Activated CD4-positive, alpha-beta T cell treated with anti-CD3 and anti-CD28 coated beads, Interleukin-2, amount 10 ng/mL, durations not matched to agents 7 days and 5 days (primary cell): ENCODE data around the gene WWOX. TPM values are rescaled to one million over a fixed set of nuclear protein-coding genes. Genes with fewer than 3 reads are reported as not detected.

ENCODE experiments used
- CTCF ChIA-PET: fragments of 350-600 bp; sonication (Branson Sonifier 250); formaldehyde crosslinking; loops from one replicate; lab custom pipeline; 2021; ENCODE audit warnings: antibody characterized with exemption; lab: Charles Lee
- POLR2A ChIA-PET: fragments of 350-600 bp; sonication (Branson Sonifier 250); formaldehyde crosslinking; loops from one replicate; lab custom pipeline; 2021; ENCODE audit warnings: antibody characterized with exemption; lab: Charles Lee
- DNase-seq: peaks from one replicate; pipeline ENCODE4 v3.0.0-alpha.2; 2020
- H3K27ac Mint-ChIP-seq: one replicate; pipeline ENCODE4 v1.8.0; 2021; ENCODE audit warnings: mild to moderate bottlenecking, moderate library complexity, mixed read lengths
- H3K27me3 Mint-ChIP-seq: one replicate; pipeline ENCODE4 v1.8.0; 2021; ENCODE audit warnings: mixed read lengths
- H3K36me3 Mint-ChIP-seq: one replicate; pipeline ENCODE4 v1.8.0; 2021; ENCODE audit warnings: low read depth, mixed read lengths
- H3K4me1 Mint-ChIP-seq: one replicate; pipeline ENCODE4 v1.8.0; 2021; ENCODE audit warnings: mixed read lengths
- H3K4me3 Mint-ChIP-seq: one replicate; pipeline ENCODE4 v1.8.0; 2021; ENCODE audit warnings: mild to moderate bottlenecking, moderate library complexity, mixed read lengths
- H3K9me3 Mint-ChIP-seq: one replicate; pipeline ENCODE4 v1.8.0; 2021; ENCODE audit warnings: mixed read lengths
- total RNA-seq, 2 experiments: library from RNA; stranded (reverse); gene quantifications; one replicate each; pipeline ENCODE4 v1.2.3, GENCODE V29; 2021

Gene WWOX
- total RNA-seq, 2 experiments from 2014 or later = 22.2 to 28.9 TPM

DNA sequence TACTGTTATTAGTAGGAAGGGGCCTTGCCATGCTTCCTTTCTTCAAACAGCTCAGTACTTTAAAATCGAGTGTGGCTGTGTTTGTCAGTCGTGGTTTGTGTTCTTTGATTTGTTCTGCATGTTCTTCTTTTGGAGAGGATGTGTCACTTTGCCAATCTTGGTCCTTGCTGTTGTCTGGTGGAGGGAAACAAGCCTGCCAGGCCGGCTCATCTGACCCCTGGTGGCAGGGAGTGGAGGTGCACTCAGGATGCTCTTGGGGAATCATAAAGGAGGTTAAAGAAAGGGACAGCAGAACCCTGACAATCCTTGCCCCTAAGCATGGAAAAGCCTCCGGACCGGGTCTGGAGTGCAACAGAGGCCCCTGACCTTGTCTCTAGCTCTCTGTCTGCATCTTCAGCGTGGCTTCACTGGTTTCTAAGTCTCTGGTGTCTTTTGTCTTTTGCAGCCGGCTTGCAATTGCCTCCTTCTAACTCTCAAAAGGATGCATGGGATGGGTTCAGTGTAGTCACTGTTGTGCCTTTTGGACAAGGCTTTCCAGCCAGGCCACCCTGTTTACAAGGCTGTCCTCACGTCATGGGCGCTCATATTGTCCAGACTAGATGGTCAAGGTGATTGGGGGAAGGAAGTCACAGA lies 135.8 kb downstream of the WWOX start:
- Mint-ChIP-seq H3K27me3 (no peaks in the 10 kb centered on the region), H3K27ac (no peak overlapping the region), H3K36me3 (no peaks in the 10 kb centered on the region), H3K4me3 (no peak overlapping the region), H3K9me3 (no peaks in the 10 kb centered on the region), H3K4me1 (no peaks in the 10 kb centered on the region)
- peak; percentile 69 for DNase-seq
- ChIA-PET CTCF (no interaction called here), POLR2A (no interaction called here)

DNA sequence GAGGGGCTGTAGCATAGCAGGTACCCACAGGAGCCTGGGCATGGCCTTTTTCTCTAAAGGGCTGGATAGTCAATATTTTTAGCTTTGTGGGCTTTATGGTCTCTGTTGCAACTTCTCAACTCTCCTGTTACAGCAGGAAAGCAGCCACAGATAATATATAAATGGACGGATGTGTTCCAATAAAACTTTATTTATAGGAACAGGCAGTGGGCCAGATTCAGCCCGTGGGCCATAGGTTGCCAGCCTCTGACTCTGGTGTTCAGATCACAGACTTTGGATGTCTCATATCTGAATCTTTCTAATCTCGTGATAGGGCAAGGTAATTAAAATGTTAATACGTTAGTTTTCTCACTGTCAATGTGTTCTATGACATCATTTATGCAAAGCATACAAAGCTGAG lies 136.4 kb downstream of the WWOX start:
- Mint-ChIP-seq H3K4me3 (no peak overlapping the region), H3K27ac (no peak overlapping the region), H3K4me1 (no peaks in the 10 kb centered on the region), H3K27me3 (no peaks in the 10 kb centered on the region), H3K36me3 (no peaks in the 10 kb centered on the region), H3K9me3 (no peaks in the 10 kb centered on the region)
- DNase-seq = no peak
- POLR2A ChIA-PET = no interaction called here
- CTCF ChIA-PET = no interaction called here

DNA sequence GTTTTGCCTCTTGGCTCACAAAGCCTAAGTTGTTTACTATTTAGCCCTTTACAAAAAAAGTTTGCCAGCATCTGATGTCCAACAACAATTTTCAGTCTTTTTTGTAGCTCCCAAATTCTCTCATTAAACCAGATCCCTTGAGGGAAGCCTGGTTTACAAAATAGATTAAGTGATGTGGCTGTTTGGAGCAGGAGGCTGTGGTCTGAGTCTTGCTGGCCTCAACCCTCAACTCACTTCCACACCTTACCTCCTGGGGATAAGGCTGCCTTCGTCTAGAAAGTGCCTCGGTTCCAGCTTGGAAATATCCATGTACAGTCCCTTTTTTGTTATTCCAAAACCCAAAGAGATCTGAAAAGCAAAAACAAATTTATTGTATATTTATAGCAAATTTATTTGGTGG lies 138.4 kb downstream of the WWOX start:
- POLR2A ChIA-PET = no interaction called here
- Mint-ChIP-seq H3K4me1 (no peaks in the 10 kb centered on the region), H3K27me3 (no peaks in the 10 kb centered on the region), H3K27ac (no peak overlapping the region), H3K4me3 (no peak overlapping the region), H3K9me3 (no peaks in the 10 kb centered on the region), H3K36me3 (no peaks in the 10 kb centered on the region)
- CTCF ChIA-PET = no interaction called here
- DNase-seq = no peak

DNA sequence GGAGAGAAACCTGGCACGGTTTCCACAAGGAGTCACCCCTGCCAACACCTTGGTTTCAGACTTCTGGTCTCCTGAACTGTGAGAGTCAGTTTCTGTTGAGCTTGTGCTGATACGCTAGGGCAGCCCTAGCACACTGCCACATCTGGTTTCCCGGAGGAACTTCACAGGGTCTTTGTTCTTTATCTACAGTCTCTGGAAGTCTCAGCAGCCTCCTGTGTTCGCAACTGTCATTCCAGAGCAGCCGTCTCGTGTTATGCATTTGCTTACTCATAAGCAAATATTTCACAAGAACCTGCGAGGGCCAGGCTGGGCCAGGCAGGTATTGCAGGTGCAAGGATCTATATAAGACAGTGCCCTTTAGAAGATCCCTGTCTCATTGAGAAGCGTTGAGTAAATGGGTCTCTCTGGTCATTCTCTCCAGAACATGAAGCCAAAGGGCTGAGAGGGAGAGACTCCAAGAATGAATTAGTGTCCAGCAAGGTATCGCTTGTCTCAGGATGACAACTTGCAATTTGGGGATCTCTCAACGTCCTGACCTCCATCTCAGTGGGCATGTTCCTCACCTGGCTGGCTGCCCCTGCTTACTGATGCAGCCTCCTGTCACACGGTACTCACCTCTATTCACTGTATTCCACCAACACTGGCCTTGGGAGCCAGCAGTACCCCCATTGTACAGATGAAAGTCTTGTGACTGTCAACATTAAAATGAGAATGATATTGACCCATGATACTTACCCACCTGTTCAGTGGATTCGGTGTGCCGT lies 141.2 kb downstream of the WWOX start:
- Mint-ChIP-seq H3K36me3 (no peaks in the 10 kb centered on the region), H3K4me3 (no peak overlapping the region), H3K4me1 (no peaks in the 10 kb centered on the region), H3K27ac (no peak overlapping the region), H3K9me3 (no peaks in the 10 kb centered on the region), H3K27me3 (no peaks in the 10 kb centered on the region)
- ChIA-PET CTCF (no interaction called here), POLR2A (no interaction called here)
- DNase-seq = no peak

DNA sequence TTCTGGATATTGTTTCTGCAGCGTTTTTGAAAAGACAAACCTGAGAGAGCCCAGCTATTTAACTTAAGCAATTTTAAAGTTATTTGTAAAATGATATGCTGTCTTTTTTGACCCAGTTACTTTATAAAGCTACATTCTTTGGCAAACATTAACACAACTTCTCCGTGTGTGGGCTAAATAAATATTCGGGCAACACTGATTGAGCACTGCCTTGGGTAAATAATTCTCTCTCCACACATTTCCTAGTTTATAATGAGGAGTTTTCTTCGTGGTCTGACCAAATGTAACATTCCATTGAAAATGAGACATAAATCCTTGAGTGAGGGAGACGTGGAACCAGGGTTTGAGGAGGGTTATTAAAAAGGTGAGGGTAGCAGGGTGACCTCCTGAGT lies 142.8 kb downstream of the WWOX start:
- Mint-ChIP-seq H3K9me3 (no peaks in the 10 kb centered on the region), H3K36me3 (no peaks in the 10 kb centered on the region), H3K27me3 (no peaks in the 10 kb centered on the region), H3K27ac (no peak overlapping the region), H3K4me1 (no peaks in the 10 kb centered on the region), H3K4me3 (no peak overlapping the region)
- DNase-seq = no peak
- POLR2A ChIA-PET = no interaction called here
- CTCF ChIA-PET = no interaction called here

DNA sequence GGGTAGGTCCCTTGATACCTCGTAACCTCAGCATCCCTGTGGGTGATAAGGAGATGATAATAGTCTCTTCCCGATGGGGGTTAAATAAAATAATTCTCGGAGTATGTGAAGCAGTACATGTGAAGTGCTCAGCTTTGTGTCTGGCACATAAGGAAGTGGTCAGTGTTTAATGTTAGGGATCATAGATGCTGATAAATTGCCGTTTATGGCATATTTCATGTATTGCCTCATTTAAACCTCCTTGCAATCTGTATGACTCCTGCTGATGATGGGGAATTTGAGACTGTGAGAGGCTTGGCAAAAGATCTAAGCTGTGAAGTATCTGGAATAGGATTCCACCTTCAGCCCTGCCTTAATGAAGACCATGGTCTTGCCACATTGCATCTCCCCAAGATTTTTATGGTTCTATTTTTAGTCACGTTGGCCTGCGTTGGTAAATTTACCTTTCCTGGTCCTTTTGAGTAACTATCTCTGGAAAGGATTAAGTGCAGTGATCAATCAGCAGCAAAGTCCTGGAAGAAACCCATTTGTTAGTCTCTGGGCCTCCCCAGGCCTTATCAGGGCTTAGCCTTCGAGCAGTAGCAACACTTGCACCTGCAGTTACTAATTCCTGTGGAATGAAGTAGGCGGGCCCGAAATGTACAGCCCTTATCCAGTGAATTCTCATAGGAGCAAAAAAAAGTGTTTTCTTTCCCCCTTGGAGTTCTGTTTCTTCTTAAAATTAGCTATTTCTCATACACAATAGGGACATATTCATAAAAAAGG lies 144.9 kb downstream of the WWOX start:
- ChIA-PET CTCF (no interaction called here), POLR2A (no interaction called here)
- Mint-ChIP-seq H3K4me1 (no peaks in the 10 kb centered on the region), H3K27me3 (no peaks in the 10 kb centered on the region), H3K27ac (no peak overlapping the region), H3K36me3 (no peaks in the 10 kb centered on the region), H3K4me3 (no peak overlapping the region), H3K9me3 (no peaks in the 10 kb centered on the region)
- no peak for DNase-seq

DNA sequence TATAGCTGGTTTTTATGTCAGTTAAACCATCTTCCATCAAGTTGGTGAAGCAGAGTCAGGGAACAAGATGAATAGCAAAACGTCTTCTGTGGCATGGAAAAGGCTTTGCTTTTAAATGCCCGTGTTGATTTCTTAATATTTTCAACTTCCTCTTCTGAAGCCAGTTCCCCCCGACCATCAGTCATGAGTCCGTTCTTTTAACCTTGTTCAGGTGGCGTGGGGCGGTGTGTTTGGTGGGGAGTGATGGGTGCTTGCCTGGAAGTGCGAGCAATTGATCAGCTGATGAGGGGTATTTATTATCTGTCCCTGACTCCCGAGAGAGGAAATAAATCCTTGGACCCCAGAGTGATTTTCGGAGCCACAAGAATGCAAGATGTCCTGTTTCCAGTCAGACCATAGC lies 147.1 kb downstream of the WWOX start:
- H3K9me3 Mint-ChIP-seq = no peaks in the 10 kb centered on the region
- no peak for DNase-seq
- POLR2A ChIA-PET = no interaction called here

DNA sequence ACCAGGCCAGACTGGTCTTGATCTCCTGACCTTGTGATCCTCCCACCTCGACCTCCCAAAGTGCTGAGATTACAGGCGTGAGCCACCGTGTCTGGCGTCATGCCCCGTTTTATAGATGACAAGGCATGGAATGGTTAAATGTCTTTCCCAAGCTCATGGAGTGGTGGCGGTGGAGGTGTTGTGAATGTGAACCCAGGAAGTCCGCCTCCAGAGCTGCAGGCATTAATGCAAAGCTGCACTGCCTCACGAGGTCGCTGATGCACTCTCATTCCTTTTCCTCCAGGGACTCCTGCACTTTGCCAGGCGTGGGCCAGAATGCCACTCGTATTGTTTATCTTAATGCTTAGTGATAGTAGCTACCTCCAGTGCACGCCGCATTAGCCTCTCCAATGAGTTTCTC lies 149.6 kb downstream of the WWOX start:
- DNase-seq = no peak
- H3K9me3 Mint-ChIP-seq = no peaks in the 10 kb centered on the region
- POLR2A ChIA-PET = no interaction called here
- H3K36me3 Mint-ChIP-seq = no peaks in the 10 kb centered on the region
- CTCF ChIA-PET = no interaction called here
- H3K27ac Mint-ChIP-seq = no peak overlapping the region
- no peaks in the 10 kb centered on the region for H3K27me3 Mint-ChIP-seq
- no peak overlapping the region for H3K4me3 Mint-ChIP-seq
- no peaks in the 10 kb centered on the region for H3K4me1 Mint-ChIP-seq

More for the DNA sequence above, 147.1 kb downstream of the WWOX start:
- CTCF ChIA-PET = interaction anchor here (0.9 kb wide), 1 partner anchor 1838 kb away, joined by 3 read pairs; no protein-coding TSS in a partner anchor
- H3K27me3 Mint-ChIP-seq = no peaks in the 10 kb centered on the region
- no peak overlapping the region for H3K27ac Mint-ChIP-seq
- no peaks in the 10 kb centered on the region for H3K36me3 Mint-ChIP-seq
- H3K4me3 Mint-ChIP-seq = no peak overlapping the region
- H3K4me1 Mint-ChIP-seq = no peaks in the 10 kb centered on the region

DNA sequence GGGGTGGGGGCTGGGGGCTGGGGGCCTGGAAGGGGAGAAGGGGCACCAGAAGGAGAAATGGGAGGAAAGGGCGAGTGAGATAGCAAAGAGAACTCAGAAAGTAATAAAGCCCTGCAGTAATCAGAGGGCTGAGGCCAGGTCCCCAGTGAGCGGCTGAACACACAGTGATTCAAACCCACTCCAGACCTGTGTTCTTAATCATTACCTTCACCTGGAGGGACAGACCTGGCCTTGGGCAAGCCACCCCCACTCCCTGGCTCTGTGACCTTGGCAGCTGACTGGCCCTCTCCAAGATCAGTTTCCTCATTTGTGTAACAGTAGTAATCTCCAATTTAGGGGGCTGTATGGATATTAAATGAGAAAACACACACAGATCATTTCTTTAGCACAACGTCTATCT lies 150.4 kb downstream of the WWOX start:
- no peak overlapping the region for H3K27ac Mint-ChIP-seq
- no peaks in the 10 kb centered on the region for H3K36me3 Mint-ChIP-seq
- no peaks in the 10 kb centered on the region for H3K9me3 Mint-ChIP-seq
- ChIA-PET POLR2A (no interaction called here), CTCF (no interaction called here)
- H3K27me3 Mint-ChIP-seq = no peaks in the 10 kb centered on the region
- H3K4me3 Mint-ChIP-seq = no peak overlapping the region
- no peak for DNase-seq
- H3K4me1 Mint-ChIP-seq = no peaks in the 10 kb centered on the region

DNA sequence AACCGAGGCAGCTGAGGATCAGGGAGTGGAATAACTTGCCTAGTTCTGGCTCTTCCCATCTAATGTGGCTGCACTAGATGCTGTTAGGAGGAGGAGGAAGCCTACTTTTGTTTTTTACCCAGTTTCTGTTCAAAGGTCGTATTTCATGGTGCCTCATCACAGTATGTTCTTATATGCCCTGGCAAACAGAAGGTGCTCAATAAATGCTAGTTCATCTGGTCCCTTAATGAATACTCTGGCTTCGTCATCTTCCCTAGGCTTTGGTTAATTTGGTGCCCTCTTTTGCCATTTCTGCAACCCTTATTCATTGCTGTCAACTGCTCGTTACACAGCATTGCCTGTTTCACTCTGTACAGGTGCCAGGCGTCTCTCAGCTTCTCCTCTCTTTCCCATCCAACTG lies 151.7 kb downstream of the WWOX start:
- Mint-ChIP-seq H3K4me1 (no peaks in the 10 kb centered on the region), H3K9me3 (no peaks in the 10 kb centered on the region), H3K4me3 (no peak overlapping the region), H3K27me3 (no peaks in the 10 kb centered on the region), H3K36me3 (no peaks in the 10 kb centered on the region), H3K27ac (no peak overlapping the region)
- POLR2A ChIA-PET = no interaction called here
- DNase-seq = no peak
- CTCF ChIA-PET = no interaction called here

DNA sequence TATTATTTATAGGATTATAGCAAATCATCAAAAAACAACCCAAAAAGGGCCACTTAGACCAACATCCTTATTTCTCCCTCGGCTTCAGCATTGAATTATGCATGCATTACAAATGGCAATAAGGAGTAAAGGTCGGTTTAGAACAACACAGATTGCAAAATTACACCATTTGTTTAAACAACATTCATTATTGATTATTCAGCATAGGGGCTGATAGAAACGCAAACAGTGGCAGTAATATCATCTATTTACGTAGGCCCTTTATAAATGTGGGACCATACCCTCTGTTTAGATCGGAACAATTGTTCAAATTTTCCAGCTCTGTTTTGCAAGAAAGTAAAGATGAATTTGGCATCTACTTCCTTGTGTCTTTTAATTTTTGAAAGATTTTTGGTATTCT lies 153.3 kb downstream of the WWOX start:
- H3K27me3 Mint-ChIP-seq = no peaks in the 10 kb centered on the region
- ChIA-PET CTCF (interaction anchor here (1.0 kb wide), 1 partner anchor 13 kb away, joined by 3 read pairs; no protein-coding TSS in a partner anchor), POLR2A (no interaction called here)
- H3K4me3 Mint-ChIP-seq = no peak overlapping the region
- no peaks in the 10 kb centered on the region for H3K4me1 Mint-ChIP-seq
- H3K27ac Mint-ChIP-seq = no peak overlapping the region
- H3K9me3 Mint-ChIP-seq = no peaks in the 10 kb centered on the region
- no peaks in the 10 kb centered on the region for H3K36me3 Mint-ChIP-seq
- no peak for DNase-seq

DNA sequence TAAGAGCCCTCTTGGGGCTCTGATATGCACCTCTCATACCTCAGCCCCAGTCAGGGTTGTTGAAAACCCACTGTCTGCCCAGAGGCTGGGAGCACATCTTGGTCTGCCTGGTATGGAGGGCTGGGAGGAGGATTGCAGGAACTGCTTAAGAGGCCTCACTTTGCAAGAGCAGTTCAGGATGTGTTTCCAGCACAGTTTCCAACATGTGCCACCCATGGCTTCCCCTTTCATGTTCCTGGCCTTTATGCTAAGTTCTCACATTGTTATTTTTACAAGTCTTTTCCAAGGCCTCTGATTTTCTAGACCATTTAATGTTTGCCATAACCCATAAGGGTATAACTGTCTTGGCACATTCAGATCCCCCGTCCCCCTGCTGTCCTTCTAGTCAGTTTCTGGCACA lies 155.4 kb downstream of the WWOX start:
- Mint-ChIP-seq H3K27me3 (no peaks in the 10 kb centered on the region), H3K27ac (no peak overlapping the region), H3K36me3 (no peaks in the 10 kb centered on the region), H3K4me1 (no peaks in the 10 kb centered on the region), H3K9me3 (no peaks in the 10 kb centered on the region), H3K4me3 (no peak overlapping the region)
- DNase-seq = no peak
- CTCF ChIA-PET = no interaction called here
- POLR2A ChIA-PET = no interaction called here

DNA sequence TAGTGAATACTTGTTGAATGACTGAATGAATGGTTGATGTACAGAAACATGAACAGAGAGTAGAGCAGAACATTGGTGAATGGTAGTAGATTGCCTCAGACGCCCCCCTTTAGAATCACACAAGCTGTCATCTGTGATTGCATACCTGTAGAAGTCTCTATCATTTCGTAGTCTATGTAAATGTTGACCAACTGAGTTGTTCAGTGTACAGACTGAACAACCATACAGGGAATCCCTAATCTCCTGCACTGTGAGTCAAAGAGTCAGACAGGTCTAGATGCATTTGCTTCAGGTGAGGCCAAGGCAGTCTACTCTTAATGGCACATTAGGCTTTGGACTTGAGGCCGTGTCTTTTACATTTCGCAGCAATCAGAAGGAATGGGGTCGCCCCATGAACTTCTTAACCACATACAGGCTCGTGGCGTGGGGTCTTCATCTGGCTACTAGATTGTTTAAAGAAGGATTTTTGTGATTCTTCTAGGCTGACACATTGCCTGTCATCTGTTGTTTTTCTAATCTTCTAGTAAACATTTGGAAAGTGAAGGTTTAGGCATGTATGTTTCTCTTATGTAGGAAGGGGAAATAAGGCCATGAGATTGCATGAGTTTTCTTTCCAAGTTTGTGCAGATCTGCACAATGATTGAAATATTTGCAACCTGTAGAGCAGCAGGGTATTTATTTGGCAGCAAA lies 157.4 kb downstream of the WWOX start:
- H3K4me1 Mint-ChIP-seq = no peaks in the 10 kb centered on the region
- no peak for DNase-seq
- CTCF ChIA-PET = interaction anchor here (0.6 kb wide), 1 partner anchor 49 kb away, joined by 5 read pairs; no protein-coding TSS in a partner anchor
- no peaks in the 10 kb centered on the region for H3K9me3 Mint-ChIP-seq
- no peak overlapping the region for H3K4me3 Mint-ChIP-seq
- H3K36me3 Mint-ChIP-seq = no peaks in the 10 kb centered on the region
- no peaks in the 10 kb centered on the region for H3K27me3 Mint-ChIP-seq
- no peak overlapping the region for H3K27ac Mint-ChIP-seq
- POLR2A ChIA-PET = no interaction called here
